ENCODE results near the gene GATA1. TPM values are rescaled to one million over a fixed set of nuclear protein-coding genes. Genes with fewer than 3 reads are reported as not detected.

The GATA1 gene
- total and polyA plus RNA-seq, 5 donors from 2014 or later = 0.67 TPM; not detected in 4

GRCh38 chrX:48749182-48749581 is 37.2 kb upstream of the GATA1 start:
- no peaks in the 10 kb centered on the region for H3K36me3 ChIP-seq (ENCODE audit: control insufficient read depth, insufficient read depth, low read length)
- H3K4me1 ChIP-seq (ENCODE audit: control insufficient read depth, insufficient read depth, low read length, poor library complexity, severe bottlenecking) = no peaks in the 10 kb centered on the region
- no peaks in the 10 kb centered on the region for H3K27me3 ChIP-seq (ENCODE audit: control insufficient read depth, insufficient read depth, low read length)
- H3K9me3 ChIP-seq (ENCODE audit: control insufficient read depth in 2 of 2, low read length in 2 of 2) = no peaks in the 10 kb centered on the region
- Mint-ChIP-seq H3K27ac (no peak overlapping the region), H3K9me3 (no peaks in the 10 kb centered on the region), H3K4me1 (peaks cover 0 to 3% (median 1%) of the 10 kb centered on the region in 4 donors), H3K4me3 (no peak overlapping the region), H3K27me3 (no peaks in the 10 kb centered on the region), H3K36me3 (no peaks in the 10 kb centered on the region)
- no peak for ATAC-seq (ENCODE audit: low read depth in 2 of 2)
- no peak overlapping the region for H3K27ac ChIP-seq (ENCODE audit: insufficient read depth, low read length, poor library complexity, severe bottlenecking)
- H3K4me3 ChIP-seq (ENCODE audit: low read depth, low read length) = no peak overlapping the region
- no peak for DNase-seq

- DNase-seq (peak in 1 of 3 donors; percentile 22), ATAC-seq (ENCODE audit: low read depth in 2 of 2) (no peak)
- Mint-ChIP-seq H3K4me3 (no peak overlapping the region), H3K9me3 (no peaks in the 10 kb centered on the region), H3K36me3 (no peaks in the 10 kb centered on the region), H3K4me1 (peaks cover 0 to 3% (median 1%) of the 10 kb centered on the region in 4 donors), H3K27ac (peak overlapping the region in 1 of 3 donors; percentile 20), H3K27me3 (no peaks in the 10 kb centered on the region)
- Histone ChIP-seq H3K9me3 (ENCODE audit: control insufficient read depth in 2 of 2, low read length in 2 of 2) (no peaks in the 10 kb centered on the region), H3K36me3 (ENCODE audit: control insufficient read depth, insufficient read depth, low read length) (no peaks in the 10 kb centered on the region), H3K27ac (ENCODE audit: insufficient read depth, low read length, poor library complexity, severe bottlenecking) (no peak overlapping the region), H3K4me3 (ENCODE audit: low read depth, low read length) (no peak overlapping the region), H3K27me3 (ENCODE audit: control insufficient read depth, insufficient read depth, low read length) (no peaks in the 10 kb centered on the region), H3K4me1 (ENCODE audit: control insufficient read depth, insufficient read depth, low read length, poor library complexity, severe bottlenecking) (no peaks in the 10 kb centered on the region)
Observed at GRCh38 chrX:48751343-48751742, 35.0 kb upstream of the GATA1 start.

- H3K4me1 ChIP-seq (ENCODE audit: control insufficient read depth, insufficient read depth, low read length, poor library complexity, severe bottlenecking) = no peaks in the 10 kb centered on the region
- Mint-ChIP-seq H3K4me3 (no peak overlapping the region), H3K9me3 (no peaks in the 10 kb centered on the region), H3K27me3 (no peaks in the 10 kb centered on the region), H3K27ac (no peak overlapping the region), H3K36me3 (no peaks in the 10 kb centered on the region), H3K4me1 (peaks cover 0 to 3% (median 1%) of the 10 kb centered on the region in 4 donors)
- H3K27me3 ChIP-seq (ENCODE audit: control insufficient read depth, insufficient read depth, low read length) = no peaks in the 10 kb centered on the region
- DNase-seq (no peak), ATAC-seq (ENCODE audit: low read depth in 2 of 2) (no peak)
- no peaks in the 10 kb centered on the region for H3K36me3 ChIP-seq (ENCODE audit: control insufficient read depth, insufficient read depth, low read length)
- H3K4me3 ChIP-seq (ENCODE audit: low read depth, low read length) = no peak overlapping the region
- H3K9me3 ChIP-seq (ENCODE audit: control insufficient read depth in 2 of 2, low read length in 2 of 2) = no peaks in the 10 kb centered on the region
- H3K27ac ChIP-seq (ENCODE audit: insufficient read depth, low read length, poor library complexity, severe bottlenecking) = no peak overlapping the region
Observed at GRCh38 chrX:48752498-48752897, 33.9 kb upstream of the GATA1 start.

- H3K27me3 ChIP-seq (ENCODE audit: control insufficient read depth, insufficient read depth, low read length) = no peaks in the 10 kb centered on the region
- peaks cover 0 to 2% (median under 1%) of the 10 kb centered on the region in 4 donors for H3K4me1 Mint-ChIP-seq
- ATAC-seq (ENCODE audit: low read depth in 2 of 2) = no peak
Observed at GRCh38 chrX:48753708-48754228, 32.6 kb upstream of the GATA1 start.

GRCh38 chrX:48754238-48754637 is 32.2 kb upstream of the GATA1 start:
- Histone ChIP-seq H3K4me1 (ENCODE audit: control insufficient read depth, insufficient read depth, low read length, poor library complexity, severe bottlenecking) (no peaks in the 10 kb centered on the region), H3K27me3 (ENCODE audit: control insufficient read depth, insufficient read depth, low read length) (no peaks in the 10 kb centered on the region), H3K36me3 (ENCODE audit: control insufficient read depth, insufficient read depth, low read length) (no peaks in the 10 kb centered on the region), H3K9me3 (ENCODE audit: control insufficient read depth in 2 of 2, low read length in 2 of 2) (no peaks in the 10 kb centered on the region), H3K27ac (ENCODE audit: insufficient read depth, low read length, poor library complexity, severe bottlenecking) (no peak overlapping the region), H3K4me3 (ENCODE audit: low read depth, low read length) (no peak overlapping the region)
- H3K4me1 Mint-ChIP-seq = peaks cover 0 to 2% (median under 1%) of the 10 kb centered on the region in 4 donors
- ATAC-seq (ENCODE audit: low read depth in 2 of 2) (no peak), DNase-seq (no peak)
- H3K36me3 Mint-ChIP-seq = no peaks in the 10 kb centered on the region
- no peaks in the 10 kb centered on the region for H3K9me3 Mint-ChIP-seq
- H3K4me3 Mint-ChIP-seq = no peak overlapping the region
- H3K27me3 Mint-ChIP-seq = no peaks in the 10 kb centered on the region
- H3K27ac Mint-ChIP-seq = no peak overlapping the region

More at GRCh38 chrX:48753708-48754228, 32.6 kb upstream of the GATA1 start:
- Mint-ChIP-seq H3K27me3 (no peaks in the 10 kb centered on the region), H3K36me3 (no peaks in the 10 kb centered on the region), H3K27ac (no peak overlapping the region), H3K4me3 (no peak overlapping the region), H3K9me3 (no peaks in the 10 kb centered on the region)
- H3K27ac ChIP-seq (ENCODE audit: insufficient read depth, low read length, poor library complexity, severe bottlenecking) = no peak overlapping the region
- no peaks in the 10 kb centered on the region for H3K36me3 ChIP-seq (ENCODE audit: control insufficient read depth, insufficient read depth, low read length)
- DNase-seq = no peak
- no peaks in the 10 kb centered on the region for H3K4me1 ChIP-seq (ENCODE audit: control insufficient read depth, insufficient read depth, low read length, poor library complexity, severe bottlenecking)
- H3K9me3 ChIP-seq (ENCODE audit: control insufficient read depth in 2 of 2, low read length in 2 of 2) = no peaks in the 10 kb centered on the region
- H3K4me3 ChIP-seq (ENCODE audit: low read depth, low read length) = no peak overlapping the region

GRCh38 chrX:48761674-48762471 is 24.5 kb upstream of the GATA1 start, which contains the start of gene GLOD5:
TSS of gene GLOD5 (plus strand) at chrX:48761747. CDS start at chrX:48761791, 44 bp downstream.
- Histone ChIP-seq H3K27ac (ENCODE audit: insufficient read depth, low read length, poor library complexity, severe bottlenecking) (no peak within 1 kb of the TSS), H3K36me3 (ENCODE audit: control insufficient read depth, insufficient read depth, low read length) (no peaks in the 10 kb centered on the region), H3K9me3 (ENCODE audit: control insufficient read depth in 2 of 2, low read length in 2 of 2) (no peaks in the 10 kb centered on the region), H3K4me1 (ENCODE audit: control insufficient read depth, insufficient read depth, low read length, poor library complexity, severe bottlenecking) (no peaks in the 10 kb centered on the region), H3K27me3 (ENCODE audit: control insufficient read depth, insufficient read depth, low read length) (no peaks in the 10 kb centered on the region), H3K4me3 (ENCODE audit: low read depth, low read length) (no peak within 1 kb of the TSS)
- no peaks in the 10 kb centered on the region for H3K27me3 Mint-ChIP-seq
- H3K4me1 Mint-ChIP-seq = peaks cover 0 to 4% (median 0%) of the 10 kb centered on the region in 4 donors
- no peaks in the 10 kb centered on the region for H3K9me3 Mint-ChIP-seq
- no peak for ATAC-seq (ENCODE audit: low read depth in 2 of 2)
- no peak within 1 kb of the TSS for H3K4me3 Mint-ChIP-seq
- peak in 1 of 3 donors; percentile 58 for DNase-seq
- peak within 1 kb of the TSS in 1 of 3 donors; percentile 71 for H3K27ac Mint-ChIP-seq
- H3K36me3 Mint-ChIP-seq = no peaks in the 10 kb centered on the region

- Mint-ChIP-seq H3K4me1 (no peaks in the 10 kb centered on the region), H3K9me3 (no peaks in the 10 kb centered on the region), H3K4me3 (no peak overlapping the region), H3K36me3 (no peaks in the 10 kb centered on the region), H3K27me3 (no peaks in the 10 kb centered on the region), H3K27ac (no peak overlapping the region)
- H3K27me3 ChIP-seq (ENCODE audit: control insufficient read depth, insufficient read depth, low read length) = no peaks in the 10 kb centered on the region
- no peak overlapping the region for H3K27ac ChIP-seq (ENCODE audit: insufficient read depth, low read length, poor library complexity, severe bottlenecking)
- no peaks in the 10 kb centered on the region for H3K9me3 ChIP-seq (ENCODE audit: control insufficient read depth in 2 of 2, low read length in 2 of 2)
- no peaks in the 10 kb centered on the region for H3K36me3 ChIP-seq (ENCODE audit: control insufficient read depth, insufficient read depth, low read length)
- DNase-seq (no peak), ATAC-seq (ENCODE audit: low read depth in 2 of 2) (no peak)
- H3K4me1 ChIP-seq (ENCODE audit: control insufficient read depth, insufficient read depth, low read length, poor library complexity, severe bottlenecking) = no peaks in the 10 kb centered on the region
- no peak overlapping the region for H3K4me3 ChIP-seq (ENCODE audit: low read depth, low read length)
Observed at GRCh38 chrX:48769230-48769629, 17.2 kb upstream of the GATA1 start.

- Mint-ChIP-seq H3K27ac (no peak overlapping the region), H3K36me3 (no peaks in the 10 kb centered on the region), H3K4me1 (no peaks in the 10 kb centered on the region), H3K9me3 (no peaks in the 10 kb centered on the region), H3K27me3 (no peaks in the 10 kb centered on the region), H3K4me3 (no peak overlapping the region)
- DNase-seq = no peak
- no peaks in the 10 kb centered on the region for H3K36me3 ChIP-seq (ENCODE audit: control insufficient read depth, insufficient read depth, low read length)
- no peaks in the 10 kb centered on the region for H3K4me1 ChIP-seq (ENCODE audit: control insufficient read depth, insufficient read depth, low read length, poor library complexity, severe bottlenecking)
- ATAC-seq (ENCODE audit: low read depth in 2 of 2) = no peak
- H3K9me3 ChIP-seq (ENCODE audit: control insufficient read depth in 2 of 2, low read length in 2 of 2) = no peaks in the 10 kb centered on the region
- no peak overlapping the region for H3K27ac ChIP-seq (ENCODE audit: insufficient read depth, low read length, poor library complexity, severe bottlenecking)
- H3K27me3 ChIP-seq (ENCODE audit: control insufficient read depth, insufficient read depth, low read length) = no peaks in the 10 kb centered on the region
- H3K4me3 ChIP-seq (ENCODE audit: low read depth, low read length) = no peak overlapping the region
Observed at GRCh38 chrX:48770296-48770695, 16.1 kb upstream of the GATA1 start.

Data from CD4-positive, CD25-positive, alpha-beta regulatory T cell (primary cell).